Astrocyte (in vitro differentiated cells and primary cell): ENCODE measurements around the gene KRTAP10-6.

Experiments
- EZH2 ChIP-seq: IDR thresholded peaks from 2 replicates; pipeline ENCODE4 v1.6.1; 2012; ENCODE audit warnings: mild to moderate bottlenecking, low read length, inconsistent platforms; ENCODE audit not compliant: insufficient read depth
- TF ChIP-seq, protein P1 (sequence below): IDR thresholded peaks from 2 replicates; pipeline ENCODE4 v1.5.1; 2011; ENCODE audit warnings: low read depth, mild to moderate bottlenecking, inconsistent platforms, low read length, moderate library complexity; ENCODE audit not compliant: insufficient read depth

DNA sequence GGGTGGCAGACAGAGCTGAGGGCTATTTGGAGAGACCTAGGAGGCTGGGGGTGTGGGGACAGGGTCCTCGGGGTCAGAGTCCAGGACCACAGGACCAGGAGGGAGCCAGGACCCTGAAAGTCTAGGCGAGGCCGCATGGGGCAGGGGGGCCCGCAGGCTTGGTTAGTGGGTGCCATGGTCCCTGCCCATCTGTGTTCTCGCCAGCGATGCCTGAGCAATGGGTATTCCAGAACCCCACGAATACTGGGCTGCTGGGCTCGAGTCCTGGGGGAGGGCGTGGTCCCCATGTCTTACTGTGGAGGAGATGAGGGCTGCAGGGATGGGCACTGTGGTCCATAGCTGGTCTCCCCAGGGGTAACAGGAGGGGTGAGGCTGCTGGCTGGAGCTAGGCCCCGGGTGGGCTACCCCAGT is 2.0 kb downstream of the KRTAP10-6 start:
- TF ChIP-seq, protein P1, sequence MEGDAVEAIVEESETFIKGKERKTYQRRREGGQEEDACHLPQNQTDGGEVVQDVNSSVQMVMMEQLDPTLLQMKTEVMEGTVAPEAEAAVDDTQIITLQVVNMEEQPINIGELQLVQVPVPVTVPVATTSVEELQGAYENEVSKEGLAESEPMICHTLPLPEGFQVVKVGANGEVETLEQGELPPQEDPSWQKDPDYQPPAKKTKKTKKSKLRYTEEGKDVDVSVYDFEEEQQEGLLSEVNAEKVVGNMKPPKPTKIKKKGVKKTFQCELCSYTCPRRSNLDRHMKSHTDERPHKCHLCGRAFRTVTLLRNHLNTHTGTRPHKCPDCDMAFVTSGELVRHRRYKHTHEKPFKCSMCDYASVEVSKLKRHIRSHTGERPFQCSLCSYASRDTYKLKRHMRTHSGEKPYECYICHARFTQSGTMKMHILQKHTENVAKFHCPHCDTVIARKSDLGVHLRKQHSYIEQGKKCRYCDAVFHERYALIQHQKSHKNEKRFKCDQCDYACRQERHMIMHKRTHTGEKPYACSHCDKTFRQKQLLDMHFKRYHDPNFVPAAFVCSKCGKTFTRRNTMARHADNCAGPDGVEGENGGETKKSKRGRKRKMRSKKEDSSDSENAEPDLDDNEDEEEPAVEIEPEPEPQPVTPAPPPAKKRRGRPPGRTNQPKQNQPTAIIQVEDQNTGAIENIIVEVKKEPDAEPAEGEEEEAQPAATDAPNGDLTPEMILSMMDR: no peak
- TF ChIP-seq EZH2: no peak
